T-helper 1 cell treated with Interleukin-12 subunit alpha and Interleukin-12 subunit beta and Interleukin-4 antibody, amounts not matched to agents 30 μg/mL and 1 μg/mL, for 36 hours (primary cell): Measurements from ENCODE around the gene SYS1.
A peak's percentile ranks its signal among the peaks of the same experiment; 100 is the strongest.

Source experiments
- H3K27ac Mint-ChIP-seq: one replicate; pipeline ENCODE4 v1.8.0; 2021; ENCODE audit warnings: mild to moderate bottlenecking, mixed read lengths
- H3K27me3 Mint-ChIP-seq: one replicate; pipeline ENCODE4 v1.8.0; 2021; ENCODE audit warnings: low read depth, mixed read lengths
- H3K36me3 Mint-ChIP-seq: one replicate; pipeline ENCODE4 v1.8.0; 2021; ENCODE audit warnings: low read depth, mixed read lengths
- H3K4me1 Mint-ChIP-seq: one replicate; pipeline ENCODE4 v1.8.0; 2021; ENCODE audit warnings: low read depth, mixed read lengths
- H3K4me3 Mint-ChIP-seq: one replicate; pipeline ENCODE4 v1.8.0; 2021; ENCODE audit warnings: mild to moderate bottlenecking, moderate library complexity, mixed read lengths
- H3K9me3 Mint-ChIP-seq: one replicate; pipeline ENCODE4 v1.8.0; 2021; ENCODE audit warnings: mixed read lengths

Gene SYS1

DNA sequence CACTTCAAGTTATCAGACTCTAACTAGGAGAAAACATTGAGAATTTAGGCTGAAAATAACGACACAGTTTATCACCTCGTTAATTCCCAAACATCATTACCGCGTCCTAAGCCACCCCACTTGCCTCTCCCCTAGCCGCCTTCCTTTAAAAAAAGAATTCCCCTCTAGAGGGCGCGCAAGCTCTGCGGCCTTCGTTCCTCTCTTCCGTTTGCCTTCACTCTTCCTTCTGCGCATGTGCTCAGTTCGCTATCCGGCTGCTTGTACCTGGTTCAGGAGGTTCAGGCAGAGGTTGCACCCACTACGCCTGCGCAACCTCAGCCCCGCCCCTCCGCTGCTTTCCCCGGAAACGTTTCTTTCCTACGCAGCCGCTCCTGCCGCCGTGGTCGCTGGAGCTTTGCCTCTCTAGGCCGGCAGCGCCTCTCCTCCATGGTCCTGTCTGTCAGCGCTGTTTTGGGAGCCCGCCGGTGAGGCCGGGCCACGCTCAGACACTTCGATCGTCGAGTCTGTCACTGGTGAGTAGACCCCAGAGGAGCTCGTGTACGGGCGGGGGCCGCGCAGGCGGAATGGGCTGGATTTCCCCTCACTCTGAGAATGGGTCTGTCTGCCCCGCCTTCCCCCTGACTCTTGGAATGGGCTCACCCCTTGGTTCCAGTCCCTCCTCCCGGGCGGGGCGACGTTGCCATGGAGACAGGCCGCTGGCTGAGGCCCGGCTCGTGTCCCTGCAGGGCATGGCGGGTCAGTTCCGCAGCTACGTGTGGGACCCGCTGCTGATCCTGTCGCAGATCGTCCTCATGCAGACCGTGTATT is at the start of gene SYS1:
Gene SYS1, plus strand, starts transcription at position 353 of the 807 bp plus-strand sequence. Its CDS starts 376 bp downstream, at position 729.
- Mint-ChIP-seq H3K4me1 (peaks cover 41% of the 10 kb centered on the region), H3K4me3 (peak within 1 kb of the TSS; percentile 96), H3K9me3 (no peaks in the 10 kb centered on the region), H3K27ac (peak within 1 kb of the TSS; percentile 96), H3K36me3 (peaks cover 31% of the 10 kb centered on the region), H3K27me3 (peaks cover 3% of the 10 kb centered on the region)

GRCh38 chr20:45313943-45314342 is 49.0 kb upstream of the SYS1 start:
- peaks cover 12% of the 10 kb centered on the region for H3K27me3 Mint-ChIP-seq
- no peaks in the 10 kb centered on the region for H3K9me3 Mint-ChIP-seq
- peaks cover 48% of the 10 kb centered on the region for H3K4me1 Mint-ChIP-seq
- H3K27ac Mint-ChIP-seq: no peak overlapping the region
- no peak overlapping the region for H3K4me3 Mint-ChIP-seq
- peaks cover 11% of the 10 kb centered on the region for H3K36me3 Mint-ChIP-seq

DNA sequence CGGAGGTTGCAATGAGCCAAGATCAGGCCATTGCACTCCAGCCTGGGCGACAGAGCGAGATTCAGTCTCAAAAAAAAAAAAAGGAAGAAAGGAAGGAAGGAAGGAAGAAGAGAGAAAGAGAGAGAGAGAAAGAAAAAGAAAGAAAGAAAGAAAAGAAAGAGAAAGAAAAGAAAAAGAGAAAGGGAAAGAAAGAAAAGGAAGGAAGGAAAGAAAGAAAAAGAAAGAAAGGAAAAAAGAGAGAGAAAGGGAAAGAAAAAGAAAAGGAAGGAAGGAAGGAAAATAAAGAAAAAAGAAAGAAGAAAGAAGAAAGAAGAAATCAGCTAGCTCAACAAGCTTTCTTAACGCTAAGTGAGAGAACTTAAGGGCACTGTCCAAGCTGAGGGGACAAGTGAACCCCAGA is 47.3 kb upstream of the SYS1 start:
- H3K27me3 Mint-ChIP-seq: peaks cover 12% of the 10 kb centered on the region
- H3K36me3 Mint-ChIP-seq: peaks cover 7% of the 10 kb centered on the region
- H3K27ac Mint-ChIP-seq: peak overlapping the region; percentile 67

GRCh38 chr20:45316150-45317080 is 46.5 kb upstream of the SYS1 start:
- peaks cover 3% of the 10 kb centered on the region for H3K36me3 Mint-ChIP-seq
- H3K4me3 Mint-ChIP-seq: peak overlapping the region; percentile 81
- no peaks in the 10 kb centered on the region for H3K9me3 Mint-ChIP-seq
- peaks cover 45% of the 10 kb centered on the region for H3K4me1 Mint-ChIP-seq
- H3K27ac Mint-ChIP-seq: peak overlapping the region; percentile 63
- H3K27me3 Mint-ChIP-seq: peaks cover 12% of the 10 kb centered on the region

More for the DNA sequence above, 47.3 kb upstream of the SYS1 start:
- H3K9me3 Mint-ChIP-seq: no peaks in the 10 kb centered on the region
- H3K4me1 Mint-ChIP-seq: peaks cover 45% of the 10 kb centered on the region
- peak overlapping the region; percentile 70 for H3K4me3 Mint-ChIP-seq

DNA sequence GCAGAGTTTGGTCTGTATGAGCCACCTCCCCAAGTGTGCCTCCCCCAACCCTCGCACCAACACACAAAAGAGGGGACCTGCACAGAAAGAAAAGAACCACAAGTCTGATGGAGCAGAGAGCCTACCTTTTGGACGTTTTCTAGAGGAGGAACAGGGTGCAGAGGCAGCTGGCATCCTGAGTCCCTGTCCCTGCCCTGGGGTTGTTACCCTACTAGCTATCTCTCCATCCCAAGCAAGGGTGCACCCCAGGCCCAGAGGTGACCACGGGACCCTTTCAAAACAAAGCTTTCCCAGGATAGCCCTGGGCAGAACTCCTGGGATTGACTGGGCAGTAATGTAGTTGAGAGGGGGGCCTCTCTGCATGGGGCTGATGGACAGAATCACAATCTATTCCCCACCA is 45.1 kb upstream of the SYS1 start:
- H3K9me3 Mint-ChIP-seq: no peaks in the 10 kb centered on the region
- H3K27ac Mint-ChIP-seq: peak overlapping the region; percentile 99
- H3K4me3 Mint-ChIP-seq: peak overlapping the region; percentile 81
- peaks cover 3% of the 10 kb centered on the region for H3K36me3 Mint-ChIP-seq
- H3K4me1 Mint-ChIP-seq: peaks cover 43% of the 10 kb centered on the region
- H3K27me3 Mint-ChIP-seq: peaks cover 12% of the 10 kb centered on the region

- Mint-ChIP-seq H3K27ac (peak overlapping the region; percentile 99), H3K27me3 (peaks cover 12% of the 10 kb centered on the region), H3K4me1 (peaks cover 43% of the 10 kb centered on the region)
These were observed 44.5 kb upstream of the SYS1 start for GRCh38 chr20:45318386-45318939.

DNA sequence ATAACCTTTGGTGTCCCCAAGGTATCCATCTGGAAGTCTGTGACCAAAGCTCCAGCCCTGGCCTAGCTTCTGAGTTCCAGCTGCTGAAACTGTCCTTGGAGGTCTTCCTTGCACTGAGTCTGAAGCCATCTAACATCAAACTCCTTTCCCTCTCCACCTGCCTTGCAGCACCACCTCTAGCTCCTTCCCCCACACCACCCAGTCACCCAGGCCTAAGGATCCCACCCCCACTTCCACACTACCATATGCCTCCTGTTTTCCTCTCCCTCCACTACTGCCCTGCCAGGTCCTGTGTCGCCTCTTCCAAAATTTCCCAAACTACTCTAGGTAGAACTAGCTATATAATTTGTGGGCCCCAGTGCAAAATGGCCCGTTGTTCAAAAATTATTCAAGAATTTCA is 44.0 kb upstream of the SYS1 start:
- peak overlapping the region; percentile 81 for H3K4me3 Mint-ChIP-seq
- peak overlapping the region; percentile 99 for H3K27ac Mint-ChIP-seq
- H3K4me1 Mint-ChIP-seq: peaks cover 43% of the 10 kb centered on the region
- H3K27me3 Mint-ChIP-seq: peaks cover 12% of the 10 kb centered on the region
- peaks cover 3% of the 10 kb centered on the region for H3K36me3 Mint-ChIP-seq
- no peaks in the 10 kb centered on the region for H3K9me3 Mint-ChIP-seq

More at GRCh38 chr20:45318386-45318939, 44.5 kb upstream of the SYS1 start:
- peak overlapping the region; percentile 81 for H3K4me3 Mint-ChIP-seq
- no peaks in the 10 kb centered on the region for H3K9me3 Mint-ChIP-seq
- H3K36me3 Mint-ChIP-seq: peaks cover 3% of the 10 kb centered on the region

DNA sequence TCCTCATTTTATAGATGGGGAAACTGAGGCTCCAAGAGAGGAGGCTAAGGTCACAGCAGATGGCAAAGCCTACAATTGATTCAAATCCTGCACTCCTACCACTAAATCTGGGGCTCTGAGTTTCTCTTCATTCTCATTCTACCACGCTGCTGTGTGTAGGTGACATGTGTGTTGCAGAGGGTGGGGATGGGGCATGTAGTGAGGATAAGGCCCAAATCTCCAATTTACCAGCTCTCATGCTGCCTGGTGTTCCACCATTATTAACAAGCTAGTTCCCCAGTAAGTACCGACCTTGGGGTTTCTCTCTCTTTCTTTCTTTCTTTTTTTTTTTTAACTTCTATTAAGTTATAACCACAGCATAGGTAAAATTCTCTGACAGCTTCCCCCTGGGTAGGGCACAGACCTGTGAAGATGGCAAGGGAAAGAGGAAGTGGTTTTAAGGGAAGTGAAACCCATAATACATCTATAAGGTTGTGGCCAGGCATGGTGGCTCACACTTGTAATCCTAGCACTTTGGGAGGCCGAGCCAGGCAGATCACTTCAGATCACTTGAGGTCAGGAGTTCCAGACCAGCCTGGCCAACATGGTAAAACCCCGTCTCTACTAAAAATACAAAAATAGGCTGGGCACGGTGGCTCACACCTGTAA is 41.9 kb upstream of the SYS1 start:
- Mint-ChIP-seq H3K4me3 (no peak overlapping the region), H3K27ac (peak overlapping the region; percentile 81), H3K9me3 (no peaks in the 10 kb centered on the region), H3K36me3 (peaks cover 6% of the 10 kb centered on the region), H3K27me3 (peaks cover 5% of the 10 kb centered on the region), H3K4me1 (peaks cover 36% of the 10 kb centered on the region)

GRCh38 chr20:45322952-45323383 is 40.0 kb upstream of the SYS1 start:
- Mint-ChIP-seq H3K27me3 (no peaks in the 10 kb centered on the region), H3K4me3 (no peak overlapping the region), H3K9me3 (no peaks in the 10 kb centered on the region), H3K27ac (no peak overlapping the region), H3K4me1 (peaks cover 29% of the 10 kb centered on the region), H3K36me3 (peaks cover 9% of the 10 kb centered on the region)

DNA sequence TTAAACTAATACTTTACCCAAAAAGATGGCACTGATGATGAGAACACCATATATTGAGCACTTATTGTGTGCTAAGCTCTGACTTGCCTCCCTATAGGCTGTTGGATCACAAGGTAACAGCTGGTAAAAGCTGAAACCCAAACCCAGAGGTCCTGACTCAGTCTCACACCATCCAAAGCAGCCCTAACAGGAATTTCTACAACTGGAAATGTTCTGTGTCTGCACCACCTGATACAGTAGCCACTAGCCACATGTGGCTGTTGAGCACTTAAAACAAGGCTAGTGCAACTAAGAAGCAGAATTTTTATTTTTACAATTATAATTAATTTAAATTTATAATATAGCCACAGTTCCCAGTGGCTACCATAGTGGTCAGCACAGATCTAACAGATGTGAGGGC is 39.2 kb upstream of the SYS1 start:
- Mint-ChIP-seq H3K9me3 (no peaks in the 10 kb centered on the region), H3K4me1 (peaks cover 24% of the 10 kb centered on the region), H3K27me3 (no peaks in the 10 kb centered on the region), H3K27ac (no peak overlapping the region), H3K36me3 (peaks cover 12% of the 10 kb centered on the region), H3K4me3 (no peak overlapping the region)

- Mint-ChIP-seq H3K27ac (no peak overlapping the region), H3K4me1 (peaks cover 15% of the 10 kb centered on the region), H3K36me3 (peaks cover 17% of the 10 kb centered on the region), H3K9me3 (no peaks in the 10 kb centered on the region), H3K4me3 (no peak overlapping the region), H3K27me3 (no peaks in the 10 kb centered on the region)
These were observed 37.6 kb upstream of the SYS1 start for GRCh38 chr20:45325371-45325770.

DNA sequence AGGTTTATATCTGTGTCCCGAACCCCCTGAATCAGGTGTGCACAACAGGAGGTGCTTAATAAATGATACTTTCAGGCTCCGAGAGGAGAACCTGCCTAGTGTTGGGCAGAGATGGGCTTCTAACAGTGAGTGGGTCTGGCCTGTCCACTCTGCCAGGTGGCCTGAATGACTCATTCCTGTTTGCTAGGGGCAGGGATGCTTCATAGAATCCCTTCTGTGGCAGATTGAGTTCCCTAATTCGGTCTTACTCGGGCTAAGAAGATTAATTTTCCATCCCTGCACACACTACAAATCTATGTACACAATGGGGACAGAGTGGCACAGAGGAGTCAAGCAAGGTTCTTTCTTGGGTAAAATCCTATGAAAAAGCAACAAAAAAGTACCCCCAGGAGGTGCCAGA is 34.5 kb upstream of the SYS1 start:
- Mint-ChIP-seq H3K9me3 (no peaks in the 10 kb centered on the region), H3K27me3 (no peaks in the 10 kb centered on the region), H3K27ac (no peak overlapping the region), H3K4me3 (no peak overlapping the region), H3K4me1 (peaks cover 10% of the 10 kb centered on the region), H3K36me3 (peaks cover 29% of the 10 kb centered on the region)

DNA sequence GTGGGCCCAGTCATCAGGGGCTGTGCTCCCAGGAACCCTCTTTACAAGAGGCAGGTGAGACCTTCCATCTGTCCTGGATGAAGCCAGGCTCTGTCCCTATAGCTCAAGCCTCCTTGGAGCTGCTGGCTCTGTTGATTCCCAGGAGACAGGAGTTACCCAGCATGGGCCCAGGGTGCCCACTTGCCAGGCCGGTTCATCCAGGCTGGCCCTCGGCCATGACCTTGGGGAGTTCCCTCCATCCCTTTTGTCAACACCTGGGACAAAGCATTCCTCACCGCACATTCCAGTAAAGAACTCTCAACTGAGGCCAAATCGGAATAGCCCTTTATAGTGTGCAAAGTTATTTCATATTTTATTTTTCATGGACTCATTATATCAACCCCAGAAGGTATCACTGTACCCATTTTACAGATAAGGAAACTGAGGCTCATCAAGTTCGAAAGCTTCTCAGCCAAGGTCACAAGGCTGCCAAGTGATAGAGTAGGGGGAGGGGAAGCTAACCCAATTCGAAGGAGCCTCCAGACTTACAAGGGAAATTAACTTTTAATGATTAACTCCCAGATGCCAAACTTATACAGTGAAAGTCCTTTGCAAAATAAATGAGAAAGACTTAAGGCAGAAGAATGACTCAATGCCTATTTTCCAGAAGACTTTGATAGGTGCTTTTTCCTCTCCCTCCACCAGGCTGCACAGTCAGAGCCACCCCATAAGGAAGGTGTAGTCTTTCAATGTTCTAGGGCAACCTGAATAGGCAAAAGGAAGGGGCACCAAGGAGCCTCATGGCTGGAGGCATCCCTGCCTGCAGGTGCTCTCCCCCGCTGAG is 33.2 kb upstream of the SYS1 start:
- peaks cover 30% of the 10 kb centered on the region for H3K36me3 Mint-ChIP-seq
- H3K4me1 Mint-ChIP-seq: peaks cover 10% of the 10 kb centered on the region
- H3K27ac Mint-ChIP-seq: no peak overlapping the region
- no peaks in the 10 kb centered on the region for H3K9me3 Mint-ChIP-seq
- H3K27me3 Mint-ChIP-seq: no peaks in the 10 kb centered on the region
- H3K4me3 Mint-ChIP-seq: no peak overlapping the region
